Midbrain (tissue), 1 donor: ENCODE results near the gene CLEC3A.
"Not testable (repeated sequence)": the region's sequence is repeated elsewhere in the genome, so short reads cannot be mapped to it uniquely, and the experiment has no call there.

Experiments
- DNase-seq: peaks from one replicate; lab custom pipeline; 2025; lab: John Stamatoyannopoulos, UW

The CLEC3A gene

GRCh38 chr16:78022347-78023060, at the start of gene CLEC3A:
TSS of gene CLEC3A (plus strand) at chr16:78022548. CDS start at chr16:78022627, 79 bp downstream.
- no peak for DNase-seq

- no peak for DNase-seq
Measured at GRCh38 chr16:77974883-77975282, 47.5 kb upstream of the CLEC3A start.

DNA sequence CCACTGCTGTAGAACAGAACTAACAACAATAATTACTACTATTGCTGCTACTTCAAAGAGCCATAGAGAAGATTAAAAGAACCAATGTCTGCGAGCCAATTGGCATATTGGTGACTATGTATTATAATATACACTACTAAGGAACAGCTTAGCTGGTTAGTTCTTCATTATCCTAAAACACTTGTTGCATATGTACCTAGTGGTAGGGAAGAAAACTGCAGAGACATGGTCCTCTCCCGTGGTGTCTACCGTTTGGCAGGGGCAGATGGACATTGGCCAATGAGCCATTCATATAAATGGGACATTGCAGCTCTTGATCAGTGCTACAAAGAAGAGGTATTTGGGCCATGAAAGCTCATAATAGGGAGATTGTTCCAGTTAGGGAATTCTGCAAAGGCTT, 46.4 kb upstream of the CLEC3A start:
- no peak for DNase-seq

DNA sequence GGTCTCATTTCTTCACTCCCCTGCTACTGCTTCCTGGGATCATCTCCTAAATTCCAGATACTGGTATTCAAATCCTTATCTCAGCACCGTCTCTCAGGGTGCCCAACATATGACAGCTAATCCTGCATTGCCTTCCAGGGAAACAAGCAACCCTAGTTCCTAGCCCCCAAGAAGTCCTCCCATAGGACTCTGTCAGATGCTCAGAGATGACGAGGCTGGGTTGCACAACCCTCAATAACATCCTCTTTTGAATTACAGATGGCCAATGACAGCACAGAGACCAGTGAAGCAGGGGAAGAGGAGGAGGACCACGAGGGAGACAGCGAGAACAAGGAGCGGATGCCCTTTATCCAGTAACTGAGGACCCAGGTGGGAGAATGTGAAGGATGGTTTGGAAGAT, 45.0 kb upstream of the CLEC3A start:
- no peak for DNase-seq

DNA sequence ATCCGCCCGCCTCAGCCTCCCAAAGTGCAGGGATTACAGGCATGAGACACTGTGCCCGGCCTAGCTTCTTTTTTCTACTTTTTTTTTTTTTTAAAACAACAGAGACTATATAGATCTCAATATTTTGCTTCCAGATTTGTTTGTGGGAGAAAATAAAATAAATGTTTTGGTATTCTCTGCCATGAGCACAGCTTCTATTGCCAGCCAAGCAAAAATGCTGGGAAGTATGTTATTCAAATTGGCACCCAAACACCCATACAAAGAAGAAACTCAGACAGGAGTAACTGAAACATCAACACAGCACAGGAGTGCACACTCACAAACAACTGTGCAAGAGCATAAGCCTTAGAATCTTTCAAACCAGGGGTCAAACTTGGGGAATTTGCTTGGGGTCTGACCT, 37.2 kb upstream of the CLEC3A start:
- DNase-seq: no peak

DNA sequence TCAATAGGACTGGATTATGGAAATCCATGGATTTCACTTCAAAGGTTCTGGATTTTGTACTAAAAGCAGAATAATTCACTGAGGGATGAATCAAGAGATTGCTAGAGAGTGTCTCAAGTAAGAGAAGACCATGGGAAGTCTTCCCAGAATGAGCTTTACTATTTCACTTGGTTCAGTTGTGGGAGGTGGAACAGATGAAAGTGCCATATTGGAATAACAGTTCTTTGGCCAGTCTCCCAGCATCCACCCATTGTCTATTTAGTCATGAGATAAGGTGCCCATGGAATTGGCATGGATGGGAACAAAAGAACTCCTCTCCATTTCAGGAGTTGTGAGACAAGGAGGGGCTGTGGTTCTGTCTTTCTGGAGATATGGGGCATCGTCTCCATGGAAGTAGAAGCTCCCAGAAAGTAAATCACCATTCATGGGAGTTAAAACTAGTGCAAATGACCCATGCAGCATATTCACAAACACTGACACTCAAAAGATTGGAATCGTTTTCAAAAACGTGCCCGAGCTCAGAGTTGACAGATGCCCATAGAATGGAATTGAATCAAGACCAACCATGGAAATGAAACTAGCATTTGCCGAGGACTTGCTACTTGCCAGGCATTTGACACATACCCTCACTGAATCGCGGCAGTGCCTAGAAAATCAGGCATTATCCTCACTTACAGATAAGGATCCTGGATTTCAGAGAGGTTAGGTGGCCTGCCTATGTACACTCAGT, 36.2 kb upstream of the CLEC3A start:
- no peak for DNase-seq

GRCh38 chr16:77987810-77988209, 34.5 kb upstream of the CLEC3A start:
- DNase-seq: no peak

DNA sequence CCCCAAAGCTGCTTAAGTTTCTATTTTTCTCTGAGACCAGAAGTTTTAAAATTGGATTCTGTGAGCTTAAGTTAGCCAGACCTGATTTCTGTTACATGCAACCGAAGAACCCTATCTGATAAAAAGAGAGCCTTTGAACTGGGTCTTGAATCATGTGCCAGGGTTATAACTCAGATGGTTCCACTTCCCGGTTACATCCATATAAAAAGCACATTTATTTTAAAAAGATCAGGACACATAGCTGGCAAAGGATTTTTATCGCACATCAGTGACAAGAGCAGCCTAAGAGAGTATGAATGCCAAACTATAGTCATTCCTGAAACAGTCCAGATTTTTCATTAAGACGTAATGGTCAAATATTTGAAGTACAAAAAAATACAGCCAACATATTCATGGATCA, 32.5 kb upstream of the CLEC3A start:
- no peak for DNase-seq

DNA sequence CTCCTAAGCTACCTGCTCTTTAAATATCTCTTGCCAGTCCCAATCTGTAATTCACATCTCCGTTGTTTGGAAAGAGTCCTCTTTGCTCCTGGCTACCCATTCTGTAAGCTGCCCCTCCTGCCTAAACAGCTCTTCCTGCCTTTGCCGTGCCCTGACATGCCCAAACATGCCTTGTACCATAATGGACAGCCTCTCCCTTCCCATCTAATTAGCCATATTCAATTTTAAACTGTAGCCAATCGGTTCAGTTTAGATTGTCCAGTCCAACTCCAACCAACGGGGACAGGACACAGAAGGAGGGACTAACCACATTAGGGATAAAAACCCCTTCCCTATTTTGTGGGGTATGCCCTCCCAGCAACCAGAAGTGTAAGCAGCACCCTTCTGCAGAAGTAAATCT, 30.6 kb upstream of the CLEC3A start:
- DNase-seq: no peak

DNA sequence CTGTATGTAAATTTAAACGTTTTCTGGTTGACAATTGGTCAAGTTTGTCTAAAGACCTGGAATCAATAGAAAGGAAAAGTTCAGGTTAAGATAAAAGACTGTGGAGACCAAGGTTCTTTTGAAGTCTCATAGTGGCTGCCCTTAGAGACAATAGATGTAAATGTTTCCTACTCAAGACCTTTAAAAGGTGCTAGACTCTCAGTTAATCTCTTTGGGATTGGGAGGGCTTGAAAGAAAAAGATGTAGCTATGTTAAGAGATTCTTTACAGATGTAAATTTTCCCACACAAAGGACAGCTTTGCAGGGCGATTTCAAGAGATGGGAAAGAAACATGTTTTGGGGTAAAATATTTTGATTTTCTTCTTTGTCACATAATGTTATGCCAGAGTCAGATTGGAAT, 30.0 kb upstream of the CLEC3A start:
- not testable (repeated sequence) for DNase-seq

DNA sequence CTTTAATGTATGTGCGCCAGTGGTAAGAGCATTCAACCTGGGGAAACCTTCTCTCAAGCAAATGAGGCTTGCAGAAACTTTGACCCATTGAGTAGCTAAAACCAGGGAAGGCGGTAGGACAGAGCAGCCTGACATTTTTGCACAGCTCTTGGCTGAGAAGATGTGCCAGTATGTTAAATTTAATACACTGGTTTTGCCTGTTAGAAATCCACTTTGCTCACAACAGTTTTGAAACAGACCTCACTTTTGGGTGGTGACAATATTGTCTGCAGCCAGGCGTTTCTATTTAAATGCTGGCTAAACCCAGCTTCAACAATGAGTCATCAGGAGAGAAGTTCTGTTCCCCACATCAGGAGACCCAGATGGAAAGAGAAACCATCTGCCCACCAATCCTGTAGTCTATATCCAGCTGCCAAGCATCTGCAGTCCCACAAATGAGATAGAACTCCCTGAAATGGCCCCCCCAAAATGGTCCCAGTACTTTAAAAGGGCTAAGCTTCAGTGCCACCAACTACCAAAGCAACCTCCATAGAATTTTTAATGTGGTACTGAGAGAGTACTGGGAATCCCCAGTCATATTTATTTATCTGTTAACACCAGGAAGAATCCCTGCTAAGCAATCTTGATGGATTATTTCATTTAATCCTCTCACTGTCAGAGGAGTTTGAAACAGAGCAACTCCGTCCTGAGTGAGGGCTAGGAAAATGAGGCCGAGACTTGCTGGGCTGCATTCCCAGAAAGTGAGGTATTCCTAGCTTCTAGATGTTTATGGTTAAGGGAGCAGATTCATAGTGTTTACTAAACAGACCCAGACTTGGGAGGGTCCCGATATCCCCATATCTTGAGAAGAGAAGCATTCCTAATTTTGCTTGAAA, 29.0 kb upstream of the CLEC3A start:
- DNase-seq: no peak

DNA sequence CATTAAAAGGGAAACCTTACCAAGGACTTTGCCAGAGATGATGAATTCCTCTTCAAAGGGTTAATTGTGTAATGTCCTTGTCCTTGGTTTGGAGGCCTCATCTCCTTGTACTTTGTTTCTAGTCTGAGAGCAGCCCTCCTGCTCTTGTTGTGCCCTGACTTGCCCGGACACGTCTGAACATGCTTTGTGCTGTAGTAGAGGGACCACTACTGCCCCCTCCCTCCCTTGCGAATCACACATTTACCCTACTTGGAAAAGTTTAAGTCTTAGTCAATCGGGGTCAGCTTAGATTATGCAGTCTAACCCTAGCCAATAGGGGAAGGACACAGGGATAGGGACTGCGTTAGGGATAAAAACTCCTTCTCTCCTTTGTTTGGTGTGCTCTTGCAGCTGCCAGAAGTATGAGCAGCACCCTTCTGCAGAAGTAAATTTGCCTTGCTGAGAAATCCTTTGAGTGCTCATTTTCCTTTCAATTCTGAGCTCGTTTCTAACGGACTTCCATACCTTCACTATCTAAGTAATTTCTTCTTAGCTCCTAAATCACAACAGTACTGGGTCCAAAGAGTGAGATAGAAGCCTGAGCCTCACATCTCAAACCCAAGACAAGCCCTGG, 26.4 kb upstream of the CLEC3A start:
- no peak for DNase-seq

DNA sequence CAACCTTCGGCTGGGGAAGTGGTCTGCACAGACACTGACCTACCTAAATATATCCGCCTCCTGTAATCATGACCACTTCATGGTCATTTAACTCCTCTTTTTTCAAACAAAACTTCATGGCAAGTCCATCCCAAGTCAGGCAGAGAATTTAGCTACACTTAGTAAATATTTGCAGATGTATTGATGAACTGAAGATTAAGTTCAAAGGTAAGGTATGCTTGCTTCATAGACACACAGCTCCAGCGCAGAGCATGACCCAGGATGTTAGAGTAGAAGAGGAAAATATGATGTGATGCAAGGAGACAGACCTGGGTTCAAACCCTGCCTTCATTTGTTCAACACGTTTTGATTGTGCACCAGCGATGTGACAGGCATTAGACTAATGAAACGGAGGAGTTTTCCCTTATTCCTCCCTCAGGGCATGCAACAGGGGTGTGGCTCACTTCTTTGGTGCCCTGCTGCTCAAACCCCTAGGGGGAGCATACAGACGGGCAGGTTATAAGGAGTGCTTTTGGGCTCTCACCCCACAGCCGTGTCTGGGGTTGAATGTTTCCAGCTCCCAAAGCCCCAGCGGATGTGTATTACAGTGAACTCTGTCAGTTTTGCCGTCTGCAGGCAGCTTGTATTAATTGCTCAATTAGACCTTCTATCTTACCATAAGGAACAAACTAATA, 23.9 kb upstream of the CLEC3A start:
- DNase-seq: no peak

DNA sequence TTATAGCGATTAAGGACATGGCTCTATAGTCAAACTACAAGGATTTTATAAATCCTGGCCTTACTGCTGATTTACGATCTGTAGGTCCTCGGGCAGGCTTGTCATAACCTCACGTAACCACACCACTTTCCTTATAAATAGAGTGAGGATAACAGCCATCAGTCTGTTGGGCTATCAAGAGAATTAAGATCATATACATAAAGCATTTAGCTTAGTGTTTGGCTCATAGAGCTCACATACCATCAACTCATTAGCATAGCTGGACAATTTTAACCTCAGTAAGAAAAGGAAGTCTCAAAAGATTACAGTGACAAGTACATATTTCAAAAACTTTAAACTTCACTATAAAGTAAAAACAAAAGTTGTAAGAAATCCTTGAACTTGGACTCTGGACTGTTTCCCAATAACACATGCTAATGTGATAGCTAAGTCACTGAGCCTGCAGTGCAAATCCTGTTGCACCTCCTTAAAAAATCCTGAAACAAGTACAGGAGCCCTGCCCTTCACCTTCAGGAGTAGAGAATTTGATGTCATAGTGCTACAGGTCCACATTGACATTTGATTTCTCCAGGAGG, 20.8 kb upstream of the CLEC3A start:
- no peak for DNase-seq

DNA sequence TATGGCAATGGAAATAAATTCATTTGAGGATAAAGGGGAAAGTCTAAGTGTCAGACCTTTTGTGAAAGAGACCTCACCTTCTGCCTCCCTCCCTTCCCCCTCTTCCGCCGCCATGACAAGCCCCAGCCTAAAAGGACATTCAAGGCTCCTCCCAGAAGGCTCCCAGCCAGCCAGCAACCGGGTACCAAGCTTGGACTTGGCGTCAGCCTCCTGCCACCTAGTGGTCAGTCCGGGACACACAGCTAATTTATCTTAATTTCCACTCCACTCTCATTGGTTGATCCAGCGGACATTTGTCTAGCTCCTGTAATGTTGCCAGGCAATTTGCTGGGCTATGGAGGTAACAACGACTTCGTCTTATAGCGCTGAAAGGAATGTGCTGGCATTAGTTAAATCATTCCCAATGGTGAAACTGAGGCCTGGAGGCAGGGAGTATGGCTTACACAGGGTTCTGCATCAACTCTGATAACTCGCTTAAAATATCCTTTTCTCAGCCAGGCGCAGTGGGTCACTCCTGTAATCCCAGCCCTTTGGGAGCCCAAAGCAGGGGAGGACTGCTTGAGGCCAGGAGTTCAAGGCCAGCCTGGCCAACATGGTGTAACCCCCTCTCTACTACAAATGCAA, 19.3 kb upstream of the CLEC3A start:
- peak; percentile 73 for DNase-seq

DNA sequence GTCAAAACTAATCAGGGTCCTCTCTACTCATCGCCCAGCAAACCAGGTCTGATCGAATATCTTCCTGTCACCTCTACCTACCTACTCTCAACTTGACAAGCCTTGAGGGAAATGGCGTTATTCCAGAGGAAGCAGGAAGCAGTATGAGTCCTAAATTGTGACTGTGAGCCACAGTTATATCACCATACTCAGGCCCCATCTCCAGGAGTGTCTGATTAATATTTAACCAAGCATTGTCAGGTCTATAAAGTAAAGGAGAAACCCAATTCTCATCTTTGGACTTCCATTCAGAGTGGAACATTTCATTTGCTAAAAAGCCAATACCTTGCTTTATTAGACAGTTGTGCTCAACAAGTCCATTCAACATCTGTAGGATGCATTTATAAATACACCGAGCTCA, 17.8 kb upstream of the CLEC3A start:
- DNase-seq: no peak

DNA sequence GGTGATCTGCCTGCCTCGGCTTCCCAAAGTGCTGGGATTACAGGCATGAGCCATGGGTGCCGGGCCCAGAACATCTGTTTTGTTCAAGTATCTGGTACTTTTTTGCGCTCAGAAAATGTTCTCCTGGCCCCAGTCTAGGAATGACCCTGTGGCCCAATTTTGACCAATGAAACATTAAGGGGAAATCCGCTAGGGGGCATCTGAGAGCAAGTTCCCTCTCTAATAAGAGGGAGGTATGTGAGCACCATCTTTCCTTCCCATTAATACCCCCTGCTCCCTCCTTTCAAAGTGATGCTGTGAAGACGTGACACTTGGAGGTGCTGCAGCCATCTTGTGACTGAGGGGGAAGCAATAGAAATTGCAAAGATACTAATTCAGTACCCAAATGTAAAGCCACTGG, 16.5 kb upstream of the CLEC3A start:
- no peak for DNase-seq

GRCh38 chr16:78007121-78007520, 15.2 kb upstream of the CLEC3A start:
- no peak for DNase-seq

DNA sequence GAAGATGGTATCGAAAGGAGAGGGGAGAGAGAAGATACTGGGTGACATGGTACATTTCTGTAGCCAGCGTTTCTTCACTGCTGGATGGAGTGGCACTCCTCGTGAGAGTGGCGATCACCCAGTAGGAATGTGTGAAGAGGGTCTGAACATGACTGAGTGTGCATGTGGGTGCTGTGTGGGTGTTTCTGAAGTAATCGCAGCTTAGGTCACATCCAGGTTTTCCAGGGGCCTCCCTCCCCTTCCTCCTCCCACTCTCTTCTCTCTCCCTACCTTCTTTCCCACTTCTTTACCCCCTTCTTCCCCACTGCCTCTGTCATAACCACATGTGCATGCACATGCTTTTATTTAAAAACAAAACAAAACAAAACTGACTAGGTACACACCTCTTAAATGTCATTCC, 1.8 kb downstream of the CLEC3A start:
- DNase-seq: no peak

GRCh38 chr16:78025631-78026030, 3.3 kb downstream of the CLEC3A start:
- DNase-seq: no peak

DNA sequence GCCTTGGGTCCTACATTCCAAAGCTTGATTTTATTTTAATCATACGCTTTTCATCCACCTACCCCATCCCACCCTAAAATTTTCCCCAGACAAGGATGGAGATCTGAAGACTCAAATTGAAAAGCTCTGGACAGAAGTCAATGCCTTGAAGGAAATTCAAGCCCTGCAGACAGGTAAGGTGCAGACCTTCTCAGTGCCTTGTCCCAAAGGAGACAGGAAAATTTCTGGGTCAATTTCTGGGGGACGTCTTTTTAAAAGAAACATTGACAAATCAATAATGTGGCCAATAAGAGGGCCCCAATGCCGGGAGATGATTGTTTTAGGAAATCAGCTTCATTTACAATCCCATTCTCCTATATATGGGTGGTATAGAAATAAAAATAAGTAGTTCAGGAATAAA, 5.7 kb downstream of the CLEC3A start:
- no peak for DNase-seq
